Liver (tissue), 3 donors: Measurements from ENCODE around the gene HIVEP3.

Source experiments
- HNF4G ChIP-seq: IDR thresholded peaks from 2 replicates; pipeline ENCODE4 v1.6.1; 2016; ENCODE audit warnings: antibody characterized with exemption
- YY1 ChIP-seq: IDR thresholded peaks from 2 replicates; pipeline ENCODE4 v1.6.1; 2016; ENCODE audit warnings: antibody characterized with exemption, mild to moderate bottlenecking
- TF ChIP-seq, protein P1 (sequence below): fragments of 150-350 bp; IDR thresholded peaks from 2 replicates; pipeline ENCODE4 v1.5.1; 2017; ENCODE audit warnings: improper control_type of control experiment, low read depth, low read length; ENCODE audit not compliant: missing input control
- donor health status: healthy.
- donor health status: healthy.

DNA sequence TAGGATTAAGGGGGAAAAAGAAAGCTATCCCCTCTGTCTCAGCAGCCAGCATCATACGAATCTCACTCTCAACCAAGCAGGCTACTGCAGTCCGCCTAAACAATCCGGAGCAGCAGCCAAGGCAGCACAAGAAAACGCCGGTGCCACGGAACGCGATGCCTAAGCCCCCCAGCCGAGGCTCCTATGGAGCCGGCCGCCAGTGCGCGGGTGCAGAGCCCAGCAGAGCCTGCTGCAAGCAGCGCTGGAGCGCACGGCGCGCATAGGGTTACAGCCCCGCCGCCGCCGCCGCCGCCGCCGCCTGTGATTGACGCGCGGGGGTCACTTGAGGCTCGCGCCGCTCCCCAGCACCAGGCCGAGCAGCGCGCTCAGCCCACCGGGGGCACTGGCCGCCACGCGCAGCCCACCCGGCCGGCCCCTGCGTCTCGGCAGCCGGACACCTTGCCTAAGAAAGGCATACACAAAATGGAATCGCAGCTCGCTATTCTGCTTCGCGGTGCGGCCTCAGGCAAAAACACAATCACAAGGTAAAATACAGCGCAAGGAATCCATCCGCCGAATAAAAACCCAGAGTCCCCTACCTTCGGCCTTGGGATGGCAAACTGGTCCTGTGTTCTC lies 780 bp downstream of the HIVEP3 start:
- TF ChIP-seq, protein P1, sequence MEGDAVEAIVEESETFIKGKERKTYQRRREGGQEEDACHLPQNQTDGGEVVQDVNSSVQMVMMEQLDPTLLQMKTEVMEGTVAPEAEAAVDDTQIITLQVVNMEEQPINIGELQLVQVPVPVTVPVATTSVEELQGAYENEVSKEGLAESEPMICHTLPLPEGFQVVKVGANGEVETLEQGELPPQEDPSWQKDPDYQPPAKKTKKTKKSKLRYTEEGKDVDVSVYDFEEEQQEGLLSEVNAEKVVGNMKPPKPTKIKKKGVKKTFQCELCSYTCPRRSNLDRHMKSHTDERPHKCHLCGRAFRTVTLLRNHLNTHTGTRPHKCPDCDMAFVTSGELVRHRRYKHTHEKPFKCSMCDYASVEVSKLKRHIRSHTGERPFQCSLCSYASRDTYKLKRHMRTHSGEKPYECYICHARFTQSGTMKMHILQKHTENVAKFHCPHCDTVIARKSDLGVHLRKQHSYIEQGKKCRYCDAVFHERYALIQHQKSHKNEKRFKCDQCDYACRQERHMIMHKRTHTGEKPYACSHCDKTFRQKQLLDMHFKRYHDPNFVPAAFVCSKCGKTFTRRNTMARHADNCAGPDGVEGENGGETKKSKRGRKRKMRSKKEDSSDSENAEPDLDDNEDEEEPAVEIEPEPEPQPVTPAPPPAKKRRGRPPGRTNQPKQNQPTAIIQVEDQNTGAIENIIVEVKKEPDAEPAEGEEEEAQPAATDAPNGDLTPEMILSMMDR = no peak
- no peak for TF ChIP-seq YY1
- TF ChIP-seq HNF4G = no peak
